A549 treated with AZD2906 at 1 μM for 4 hours (cell line): ENCODE measurements around the gene PIK3CB. TPM values are rescaled to one million over a fixed set of nuclear protein-coding genes. Genes with fewer than 3 reads are reported as not detected.

Experiments
- total RNA-seq: library from RNA; stranded (reverse); fragments of 200-300 nt; extraction: Qiagen RNA extraction; gene quantifications from 5 replicates; pipeline ENCODE4 v1.2.3, GENCODE V29; 2022

Gene PIK3CB
- 14.7 to 22.0 TPM (median 16.6 TPM) in 5 replicates for total RNA-seq

GRCh38 chr3:138834596-138835396 lies at the start of gene PIK3CB:
Gene PIK3CB, minus strand, starts transcription at chr3:138834928. Its CDS starts 75,585 bp downstream, at chr3:138759343.

DNA sequence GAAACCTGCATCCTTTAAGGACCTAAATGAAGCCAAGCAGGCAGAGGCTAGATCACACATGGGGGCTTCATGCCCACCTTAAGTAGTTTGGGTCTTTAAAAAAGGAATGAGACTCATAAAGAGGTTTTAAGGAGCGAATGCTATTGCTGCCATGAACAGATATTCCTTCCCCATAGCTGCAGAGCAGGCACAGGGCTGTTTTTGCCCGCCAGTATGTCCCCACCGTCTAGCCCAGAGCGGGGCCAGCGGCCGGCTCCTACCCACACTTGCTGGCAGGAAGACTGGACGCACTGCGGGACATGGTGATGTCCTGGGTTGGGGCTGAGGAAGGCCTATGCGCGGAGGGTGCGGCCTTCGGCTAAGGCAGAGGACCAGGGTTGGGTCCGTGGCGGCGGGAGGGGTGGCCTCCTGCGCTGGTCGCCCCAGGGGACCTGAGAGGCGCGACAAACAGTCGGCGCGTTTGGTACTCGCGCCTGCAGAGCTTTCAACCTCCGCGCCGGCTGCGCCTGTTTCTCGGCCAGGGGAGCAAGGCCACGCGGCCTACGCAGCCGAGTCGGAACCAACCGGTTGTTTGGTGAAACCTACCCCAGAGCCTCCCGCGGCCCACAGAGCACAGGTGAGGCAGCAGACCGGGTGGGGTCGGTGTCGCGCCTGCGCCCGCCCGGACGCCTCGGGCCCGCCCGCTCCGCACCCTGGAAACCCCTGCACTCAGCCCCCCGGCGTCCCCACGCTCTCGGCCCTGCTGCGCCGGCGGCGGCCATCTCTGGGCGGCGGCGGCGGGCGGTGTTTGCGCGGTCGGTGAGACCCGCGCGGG lies 226.2 kb downstream of the PIK3CB start, which contains the start of gene FAIM:
Gene FAIM, plus strand, starts transcription at position 450 of the 814 bp plus-strand sequence. CDS start 10,956 bp downstream, outside the sequence.

Other genes starting within 250 kb of the PIK3CB start
- gene CEP70, start 240.7 kb downstream of the PIK3CB start, total RNA-seq, result 7.9 to 12.3 TPM (median 10.1 TPM) in 5 replicates
- 29.7 to 39.2 TPM (median 31.6 TPM) in 5 replicates for gene FAIM, start 226.2 kb downstream of the PIK3CB start, total RNA-seq
- gene FOXL2, start 112.2 kb upstream of the PIK3CB start, total RNA-seq, result 3.0 to 4.6 TPM (median 4.5 TPM) in 5 replicates
- 0.68 to 1.1 TPM (median 0.95 TPM) in 5 replicates for gene FOXL2NB, start 112.3 kb upstream of the PIK3CB start, total RNA-seq
- not detected in 5 replicates for gene PRR23A, start 171.3 kb upstream of the PIK3CB start, total RNA-seq
- not detected in 5 replicates for gene PRR23B, start 186.0 kb upstream of the PIK3CB start, total RNA-seq
- gene PRR23C, start 210.0 kb upstream of the PIK3CB start, total RNA-seq, result not detected in 5 replicates